ENCODE measurements around the gene BICDL2.

The BICDL2 gene

DNA sequence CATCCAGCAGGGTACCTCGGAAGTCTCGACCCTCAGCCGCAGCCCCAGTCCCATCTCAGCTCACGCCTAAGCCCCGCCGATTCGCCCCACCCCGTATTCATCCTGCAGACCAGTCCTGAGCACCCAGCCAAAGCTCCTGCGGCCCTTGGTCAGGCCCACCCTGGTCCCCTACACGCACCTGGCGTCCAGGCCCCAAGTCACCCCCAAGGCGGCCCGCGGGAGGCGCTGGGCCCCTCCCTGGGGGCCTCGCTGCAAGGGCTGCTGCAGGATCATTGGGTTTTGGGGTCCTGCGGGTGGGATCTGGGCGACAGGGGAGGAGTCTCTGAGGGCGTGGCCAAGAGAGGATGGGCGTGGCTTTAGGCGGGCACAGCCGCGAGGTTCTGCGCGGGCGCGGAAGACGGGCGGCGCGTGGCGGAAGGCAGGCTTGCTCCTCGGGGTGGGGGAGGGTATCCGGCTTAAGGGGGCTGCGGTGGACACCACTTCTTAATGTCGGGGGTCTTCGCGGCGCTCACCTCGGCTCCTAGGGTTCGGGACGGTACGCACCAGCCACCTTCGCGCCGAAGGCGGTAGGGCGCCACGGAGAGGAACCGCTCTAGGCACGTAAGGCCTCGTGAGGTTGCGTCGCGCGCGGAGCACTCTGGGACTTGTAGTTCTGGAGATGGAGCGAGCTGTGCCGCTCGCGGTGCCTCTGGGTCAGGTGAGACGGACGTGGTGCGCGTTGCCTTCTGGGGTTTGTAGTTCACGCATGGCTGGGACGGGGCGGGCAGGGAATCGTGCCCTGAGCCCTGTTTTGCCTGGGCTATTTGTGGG is 12.9 kb downstream of the BICDL2 start, which contains the start of the genes HCFC1R1 and THOC6:
TSS of gene HCFC1R1 (minus strand) at position 274 of the 810 bp plus-strand sequence. CDS start at position 273, 1 bp downstream.
TSS of gene THOC6 (plus strand) at position 367 of the 810 bp plus-strand sequence. CDS start at position 659, 292 bp downstream.
- DNase-seq (ENCODE audit: low spot score), result peak; percentile 99

DNA sequence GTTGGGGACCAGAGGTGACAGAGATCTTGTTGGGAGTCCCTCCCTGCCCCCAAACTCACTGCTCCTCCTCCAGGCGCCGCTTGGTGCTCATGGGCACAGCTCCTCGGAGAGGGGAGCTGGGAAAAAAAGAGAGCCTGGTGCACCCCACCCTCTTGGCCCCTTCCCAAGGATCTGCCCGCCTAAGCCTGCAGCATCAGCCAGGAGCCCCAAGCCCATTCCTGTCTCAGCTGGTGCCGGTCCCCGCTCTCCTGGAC is 13.4 kb downstream of the BICDL2 start:
- DNase-seq (ENCODE audit: low spot score), result peak; percentile 92

DNA sequence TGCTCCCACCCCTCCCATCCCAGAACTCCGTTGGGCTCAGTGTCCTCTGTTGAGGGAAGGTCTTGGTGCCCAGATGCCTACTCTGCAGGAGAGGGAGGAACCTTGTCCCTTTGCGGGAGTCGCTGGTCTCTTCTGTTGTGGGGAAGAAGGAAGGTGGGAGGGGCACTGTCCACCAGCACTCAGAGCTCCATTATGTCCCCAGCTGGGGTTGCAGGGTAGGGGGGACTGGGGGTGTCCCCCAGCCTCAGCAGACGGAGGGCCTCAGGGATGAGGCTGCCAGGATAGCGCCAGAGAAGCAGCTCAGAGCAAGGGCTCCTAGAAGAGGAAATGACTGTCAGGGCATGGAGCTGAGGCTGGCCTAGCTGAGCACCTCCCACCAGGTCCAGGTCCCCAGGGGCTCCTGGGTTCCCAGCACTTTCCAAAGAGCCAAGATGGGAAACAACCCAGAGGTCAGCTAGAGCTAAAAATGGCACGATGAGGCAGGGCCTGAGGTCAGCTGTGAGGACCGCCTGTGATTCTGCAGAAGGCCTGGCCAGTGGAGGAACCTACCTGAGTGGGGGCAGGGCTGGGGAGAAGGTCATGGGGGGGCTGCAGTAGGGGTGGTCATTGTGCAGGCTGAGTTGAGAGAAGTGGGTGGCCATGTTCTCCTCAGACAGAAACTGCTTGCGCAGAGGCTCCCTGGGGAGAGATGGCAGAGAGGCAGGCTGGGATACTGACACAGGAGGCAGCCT is 13.9 kb downstream of the BICDL2 start:
- DNase-seq (ENCODE audit: low spot score), result no peak

DNA sequence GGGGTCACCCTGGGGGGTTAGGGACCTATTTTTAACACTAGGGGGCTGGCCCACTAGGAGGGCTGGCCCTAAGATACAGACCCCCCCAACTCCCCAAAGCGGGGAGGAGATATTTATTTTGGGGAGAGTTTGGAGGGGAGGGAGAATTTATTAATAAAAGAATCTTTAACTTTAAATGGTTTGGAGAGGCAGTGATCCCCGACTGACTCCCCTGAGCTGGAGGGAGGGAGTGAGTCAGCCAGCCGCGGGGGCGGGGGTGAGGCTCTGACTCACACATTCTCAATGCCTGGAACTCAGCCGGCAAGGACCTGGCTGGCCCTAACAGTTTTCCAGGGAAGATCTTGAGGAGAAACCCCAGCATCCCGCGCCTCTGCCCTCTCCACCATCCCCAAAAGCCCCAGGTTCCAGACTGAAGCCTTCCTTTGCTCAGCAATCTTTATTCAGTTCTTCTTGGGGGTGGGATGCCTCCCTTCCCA is 14.5 kb downstream of the BICDL2 start:
- DNase-seq (ENCODE audit: low spot score), result peak; percentile 95

DNA sequence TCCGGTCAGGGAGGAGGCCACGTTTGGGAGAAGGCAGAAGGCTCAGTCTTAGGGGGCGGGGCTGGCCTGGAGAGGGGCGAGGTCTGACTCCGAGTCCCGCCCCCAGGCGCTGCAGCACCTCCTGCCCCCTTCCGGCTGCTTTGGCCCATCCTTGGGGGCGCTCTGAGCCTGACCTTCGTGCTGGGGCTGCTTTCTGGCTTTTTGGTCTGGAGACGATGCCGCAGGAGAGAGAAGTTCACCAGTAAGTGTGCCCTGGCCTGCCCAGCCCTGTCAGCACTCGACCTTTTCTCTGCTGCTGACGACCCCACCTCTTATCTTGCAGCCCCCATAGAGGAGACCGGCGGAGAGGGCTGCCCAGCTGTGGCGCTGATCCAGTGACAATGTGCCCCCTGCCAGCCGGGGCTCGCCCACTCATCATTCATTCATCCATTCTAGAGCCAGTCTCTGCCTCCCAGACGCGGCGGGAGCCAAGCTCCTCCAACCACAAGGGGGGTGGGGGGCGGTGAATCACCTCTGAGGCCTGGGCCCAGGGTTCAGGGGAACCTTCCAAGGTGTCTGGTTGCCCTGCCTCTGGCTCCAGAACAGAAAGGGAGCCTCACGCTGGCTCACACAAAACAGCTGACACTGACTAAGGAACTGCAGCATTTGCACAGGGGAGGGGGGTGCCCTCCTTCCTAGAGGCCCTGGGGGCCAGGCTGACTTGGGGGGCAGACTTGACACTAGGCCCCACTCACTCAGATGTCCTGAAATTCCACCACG is 15.1 kb downstream of the BICDL2 start:
- peak; percentile 98 for DNase-seq (ENCODE audit: low spot score)

DNA sequence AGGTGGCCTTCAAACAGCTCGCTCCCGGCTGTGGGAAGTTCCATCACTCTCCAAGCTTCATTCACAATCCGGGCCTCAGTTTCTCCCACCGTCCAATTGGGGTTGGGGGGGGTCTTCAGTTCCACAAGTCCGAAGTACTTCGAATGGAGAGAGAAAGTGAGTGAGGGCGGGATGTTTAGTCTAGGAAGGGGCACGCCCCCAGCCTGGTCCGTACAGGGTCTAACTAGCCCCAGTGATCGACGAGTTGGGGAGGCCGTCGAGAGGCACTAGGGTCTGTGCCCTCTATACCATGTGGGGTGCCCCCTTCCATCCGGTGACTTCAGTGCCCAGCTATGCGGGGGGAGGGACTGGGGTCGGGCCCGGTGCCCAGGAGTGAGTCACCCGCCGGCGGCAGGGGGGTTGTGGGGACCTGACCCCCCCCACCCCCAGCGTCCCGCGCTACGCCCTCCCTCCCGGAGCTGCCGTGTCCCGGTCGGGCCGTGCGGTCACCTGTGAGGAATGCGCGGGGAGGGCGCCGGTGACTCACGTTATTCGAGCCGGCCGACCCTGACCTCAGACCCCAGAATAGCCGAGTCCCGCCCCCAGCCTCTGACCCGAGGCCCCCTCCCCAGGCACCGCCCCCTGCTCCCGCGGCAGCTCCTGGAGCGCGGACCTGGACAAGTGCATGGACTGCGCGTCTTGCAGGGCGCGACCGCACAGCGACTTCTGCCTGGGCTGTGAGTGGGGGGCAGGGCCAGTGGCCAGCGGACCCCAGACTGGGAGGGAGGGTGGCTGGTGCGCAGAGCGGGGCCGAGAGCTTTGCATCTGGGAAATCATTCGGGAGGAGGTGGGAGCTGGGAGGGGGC is 15.9 kb downstream of the BICDL2 start:
- DNase-seq (ENCODE audit: low spot score), result peak; percentile 97

DNA sequence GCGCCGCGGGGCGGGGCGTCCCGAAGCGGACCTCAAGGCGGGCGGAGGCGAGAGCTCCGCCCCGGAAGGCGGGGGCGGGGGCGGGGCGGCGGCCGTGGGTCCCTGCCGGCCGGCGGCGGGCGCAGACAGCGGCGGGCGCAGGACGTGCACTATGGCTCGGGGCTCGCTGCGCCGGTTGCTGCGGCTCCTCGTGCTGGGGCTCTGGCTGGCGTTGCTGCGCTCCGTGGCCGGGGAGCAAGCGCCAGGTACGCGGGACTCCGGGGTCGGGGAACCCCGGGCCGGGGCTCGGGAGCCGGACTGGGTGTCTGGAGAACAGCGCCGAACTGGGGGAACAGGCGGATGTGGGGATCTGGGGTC is 16.5 kb downstream of the BICDL2 start, which contains the start of gene TNFRSF12A:
TSS of gene TNFRSF12A (plus strand) at position 122 of the 357 bp plus-strand sequence. CDS start at position 152, 30 bp downstream.
- DNase-seq (ENCODE audit: low spot score), result peak; percentile 90

DNA sequence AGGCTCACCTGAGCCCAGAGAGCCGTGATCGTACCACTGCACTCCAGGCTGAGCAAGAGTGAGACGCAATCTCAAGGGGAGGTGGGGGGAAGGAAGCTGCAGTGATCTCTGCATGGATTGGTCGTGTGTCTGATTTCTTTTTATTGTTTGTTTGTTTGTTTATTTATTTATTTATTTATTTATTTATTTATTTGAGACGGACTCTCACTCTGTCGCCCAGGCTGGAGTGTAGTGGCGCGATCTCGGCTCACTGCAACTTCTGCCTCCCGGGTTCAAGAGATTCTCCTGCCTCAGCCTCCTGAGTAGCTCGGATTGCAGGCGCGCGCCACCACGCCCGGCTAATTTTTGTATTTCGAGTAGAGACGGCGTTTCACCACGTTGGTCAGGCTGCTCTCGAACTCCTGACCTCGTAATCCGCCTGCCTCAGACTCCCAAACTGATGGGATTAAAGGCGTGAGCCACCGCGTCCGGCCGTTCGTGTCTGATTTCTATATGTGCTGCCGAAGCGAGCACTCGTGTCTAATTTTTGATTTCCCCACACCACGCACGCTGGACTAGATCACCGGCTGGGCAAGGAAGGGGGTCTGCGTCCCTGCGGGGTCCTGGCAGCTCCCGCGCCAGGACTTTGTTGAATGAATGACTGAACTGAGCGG is 17.0 kb downstream of the BICDL2 start:
- DNase-seq (ENCODE audit: low spot score), result no peak

DNA sequence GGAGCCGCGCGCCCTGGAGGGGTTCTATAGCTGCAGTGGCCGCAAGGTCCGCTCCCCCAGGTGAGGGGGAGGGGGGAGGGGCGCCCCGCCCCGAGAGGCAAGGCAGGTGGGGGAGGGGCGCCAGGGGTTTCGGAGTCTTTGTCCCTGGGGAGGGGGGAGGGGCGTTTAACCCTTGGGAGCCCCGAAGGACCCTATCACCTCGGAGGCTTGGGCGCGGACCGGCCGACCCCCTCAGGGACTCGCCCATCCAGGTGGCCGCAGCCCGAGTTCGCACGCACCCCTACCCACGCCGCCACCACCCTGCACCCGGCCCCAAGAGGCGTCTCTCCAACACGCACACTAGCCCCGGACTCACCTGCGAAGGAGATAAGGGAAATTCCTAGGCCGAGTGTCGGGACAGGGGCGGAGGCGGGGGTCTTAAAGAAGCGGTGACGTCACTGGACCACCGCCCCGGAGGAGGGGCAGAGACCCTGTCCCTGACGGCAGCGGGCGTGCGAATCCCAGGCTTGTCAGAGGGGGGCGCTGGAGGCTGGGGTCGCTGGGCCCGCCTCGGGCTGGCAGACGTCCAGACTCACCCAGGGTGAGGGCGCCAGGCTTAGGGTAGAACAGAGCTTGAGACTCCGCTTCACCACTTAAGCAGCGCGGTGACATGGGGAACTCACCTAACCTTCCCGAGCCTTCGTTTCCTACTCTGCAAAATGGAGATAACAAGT is 18.8 kb downstream of the BICDL2 start, which contains the start of gene CLDN6:
TSS of gene CLDN6 (minus strand) at position 390 of the 713 bp plus-strand sequence. CDS start 2,162 bp downstream, outside the sequence.
- DNase-seq (ENCODE audit: low spot score), result no peak

DNA sequence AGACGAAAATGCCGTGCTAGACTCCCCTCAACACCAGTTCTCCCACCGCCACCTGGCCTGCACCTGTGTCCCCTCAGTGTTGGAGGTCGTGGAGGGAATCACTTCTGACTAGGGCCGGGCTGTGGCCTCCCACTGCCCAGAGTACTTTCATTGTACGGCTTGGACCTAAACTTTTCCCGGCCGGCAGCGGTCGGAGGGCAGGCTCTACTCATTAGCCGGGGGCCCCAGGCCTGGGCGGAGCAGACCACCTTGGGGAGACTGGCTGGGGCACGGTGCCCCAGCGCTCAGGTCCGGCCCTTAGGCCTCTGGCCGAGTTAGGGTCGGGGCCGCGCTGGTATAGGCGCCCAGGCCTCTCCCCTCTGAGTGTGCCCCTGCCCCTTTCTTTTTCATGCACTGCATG is 19.4 kb downstream of the BICDL2 start:
- DNase-seq (ENCODE audit: low spot score), result no peak

DNA sequence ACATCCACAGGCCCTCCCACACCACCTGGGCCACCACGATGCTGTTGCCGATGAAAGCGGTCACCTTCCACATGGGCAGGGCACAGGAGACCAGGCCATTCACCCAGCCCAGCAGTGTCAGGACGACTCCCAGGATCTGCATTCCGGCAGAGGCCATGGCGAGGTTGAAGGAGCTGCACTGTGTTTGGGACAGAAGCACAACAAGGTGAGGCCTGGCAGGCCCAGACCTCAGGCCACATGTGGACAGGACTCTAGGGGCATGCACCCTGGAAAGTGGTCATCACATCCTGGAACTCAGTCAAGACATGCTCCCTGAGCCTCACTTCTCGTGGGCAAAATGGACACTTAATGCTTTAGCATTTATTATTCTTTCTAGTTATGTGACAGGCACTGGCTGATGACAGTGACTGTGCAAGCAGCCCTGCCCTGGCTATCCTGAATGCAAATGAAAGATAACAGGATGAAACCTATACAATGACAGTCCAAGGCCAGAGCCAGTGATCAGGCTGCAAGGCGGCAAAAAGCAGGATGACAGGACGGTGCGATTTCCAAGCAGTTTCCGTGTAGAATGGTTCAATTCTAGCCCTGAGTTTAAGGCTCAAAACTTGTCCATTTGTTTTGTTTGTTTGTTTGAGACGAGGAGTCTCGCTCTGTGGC is 20.8 kb downstream of the BICDL2 start:
- DNase-seq (ENCODE audit: low spot score), result no peak

DNA sequence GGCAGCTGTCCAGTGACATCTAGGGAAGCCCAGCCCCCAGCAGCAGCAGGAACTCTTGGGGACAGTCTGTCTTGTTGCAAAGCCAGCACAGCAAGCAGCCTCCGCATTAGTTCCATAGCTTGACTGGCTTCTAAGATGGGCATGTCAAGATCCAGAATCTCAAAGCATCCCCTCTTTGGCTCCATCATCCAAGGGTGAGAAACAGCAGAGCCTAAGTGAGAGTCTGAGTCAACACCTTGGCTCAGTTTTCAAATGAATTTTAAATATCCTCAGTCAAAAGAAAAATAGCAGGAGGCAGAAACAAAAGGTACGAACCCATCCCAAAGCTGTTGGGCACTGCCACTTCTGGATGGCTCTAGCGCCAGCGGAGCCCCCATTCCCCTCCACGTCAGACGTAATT is 21.8 kb downstream of the BICDL2 start:
- DNase-seq (ENCODE audit: low spot score), result no peak

DNA sequence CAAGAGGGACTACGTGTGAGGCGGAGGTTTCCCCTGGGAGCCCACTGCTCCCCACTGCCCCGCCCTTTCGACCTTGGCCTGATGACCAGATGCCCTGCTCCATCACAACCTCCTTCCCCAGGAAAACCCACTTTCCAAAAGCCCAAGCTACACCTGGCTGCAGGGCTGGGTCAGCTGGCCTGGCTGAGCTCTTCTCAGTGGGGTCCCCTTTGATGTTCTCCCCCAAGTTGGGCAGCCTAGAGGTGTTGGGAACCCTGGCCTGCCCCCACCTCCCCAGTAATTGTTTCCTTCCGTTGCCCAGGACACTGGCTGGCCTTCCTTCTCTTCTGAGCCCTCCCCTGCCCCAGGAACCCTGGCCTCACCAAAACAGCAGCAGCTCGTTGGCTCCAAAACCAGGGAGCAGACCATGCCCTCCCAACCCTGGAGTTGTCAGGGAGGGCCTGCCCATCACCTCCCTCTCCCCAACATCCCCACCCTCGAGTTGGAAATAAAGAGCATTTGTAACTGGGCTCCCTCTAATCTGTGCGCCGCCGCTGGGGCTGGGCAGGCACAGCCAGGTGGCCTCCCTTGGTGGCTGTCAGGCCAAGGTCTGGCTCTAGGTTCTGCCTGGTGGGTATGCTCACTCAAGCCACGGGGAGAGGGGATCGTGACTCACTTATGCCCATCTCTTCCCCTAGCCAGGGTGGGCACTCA is 22.6 kb downstream of the BICDL2 start:
- DNase-seq (ENCODE audit: low spot score), result no peak

DNA sequence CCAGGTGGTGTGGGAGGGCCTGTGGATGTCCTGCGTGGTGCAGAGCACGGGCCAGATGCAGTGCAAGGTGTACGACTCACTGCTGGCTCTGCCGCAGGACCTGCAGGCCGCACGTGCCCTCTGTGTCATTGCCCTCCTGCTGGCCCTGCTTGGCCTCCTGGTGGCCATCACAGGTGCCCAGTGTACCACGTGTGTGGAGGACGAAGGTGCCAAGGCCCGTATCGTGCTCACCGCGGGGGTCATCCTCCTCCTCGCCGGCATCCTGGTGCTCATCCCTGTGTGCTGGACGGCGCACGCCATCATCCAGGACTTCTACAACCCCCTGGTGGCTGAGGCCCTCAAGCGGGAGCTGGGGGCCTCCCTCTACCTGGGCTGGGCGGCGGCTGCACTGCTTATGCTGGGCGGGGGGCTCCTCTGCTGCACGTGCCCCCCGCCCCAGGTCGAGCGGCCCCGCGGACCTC is 23.2 kb downstream of the BICDL2 start:
- no peak for DNase-seq (ENCODE audit: low spot score)

DNA sequence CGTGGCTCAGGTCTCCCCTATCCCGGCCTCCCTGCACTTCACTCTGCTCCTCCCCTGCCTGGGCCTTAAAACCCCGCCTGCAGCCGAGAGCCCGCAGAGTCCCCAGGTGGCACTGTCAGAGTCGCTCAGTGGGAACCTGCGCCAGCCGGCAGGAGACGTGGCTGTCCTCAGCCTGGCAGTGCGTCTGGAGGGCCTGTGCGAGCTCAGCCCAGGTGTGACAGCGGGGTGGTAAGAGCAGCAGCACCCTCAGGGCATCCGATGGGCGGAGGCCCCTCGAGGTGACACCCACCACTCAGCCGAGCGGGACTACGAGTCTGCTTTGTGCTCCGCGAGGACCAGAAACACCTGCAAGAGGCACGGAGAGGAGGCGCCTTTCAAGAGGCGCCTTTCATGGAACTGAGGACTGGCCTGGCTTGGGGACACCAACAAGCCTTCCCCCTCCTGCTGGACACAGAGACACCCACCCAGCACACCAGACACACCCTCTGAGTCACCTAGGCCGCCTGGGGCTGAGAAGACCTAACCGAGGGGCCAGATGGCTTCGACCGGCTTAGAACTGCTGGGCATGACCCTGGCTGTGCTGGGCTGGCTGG is 23.8 kb downstream of the BICDL2 start, which contains the start of gene CLDN9:
TSS of gene CLDN9 (plus strand) at position 96 of the 593 bp plus-strand sequence. CDS start at position 536, 440 bp downstream.
- no peak for DNase-seq (ENCODE audit: low spot score)

DNA sequence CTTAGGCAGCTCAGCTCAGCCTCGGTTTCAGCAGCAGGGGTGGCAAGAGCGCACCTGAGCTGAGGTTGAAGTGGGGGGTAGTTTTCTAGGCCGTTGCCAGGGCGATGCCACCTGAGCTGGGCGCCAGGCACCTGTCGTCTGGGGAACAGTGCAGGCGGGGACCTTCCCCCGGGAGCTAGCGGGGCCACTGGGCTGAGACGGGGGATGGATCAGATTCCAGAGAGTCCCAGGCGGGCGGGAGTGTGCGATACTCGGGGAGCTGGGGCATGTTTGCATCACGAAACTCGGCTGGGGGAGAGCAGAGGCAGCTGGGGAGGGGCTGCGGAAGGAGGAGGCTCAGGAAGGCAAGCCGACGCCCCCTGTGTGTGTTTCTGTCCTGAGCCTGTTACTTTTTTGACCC is 24.5 kb downstream of the BICDL2 start:
- DNase-seq (ENCODE audit: low spot score), result no peak

DNA sequence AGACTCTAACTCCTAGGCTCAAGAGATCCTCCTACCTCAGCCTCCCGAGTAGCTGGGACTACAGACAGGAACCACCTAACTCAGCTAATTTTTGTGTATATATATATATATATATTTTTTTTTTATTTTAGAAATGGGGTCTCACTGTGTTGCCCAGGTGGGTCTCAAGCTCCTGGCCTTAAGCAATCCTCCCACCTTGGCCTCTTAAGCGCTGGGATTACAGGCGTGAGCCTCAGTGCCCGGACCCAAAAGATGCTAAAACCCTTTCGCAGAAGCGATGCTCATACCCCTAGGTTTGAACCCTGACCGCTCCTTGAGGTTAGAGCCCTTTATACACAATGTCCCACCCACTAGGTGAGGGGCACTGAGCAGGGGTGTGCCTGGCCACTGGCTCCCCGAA is 26.2 kb downstream of the BICDL2 start:
- no peak for DNase-seq (ENCODE audit: low spot score)
